Lower leg skin (tissue), 3 donors: ENCODE measurements around the gene NEDD4L.

Source experiments
- CTCF ChIP-seq, 3 donors: fragments of 450-650 bp; IDR thresholded peaks; one replicate each; pipeline ENCODE4 v1.5.1; 2016; ENCODE audit warnings: antibody characterized with exemption in 3 of 3, mild to moderate bottlenecking in 3 of 3, moderate library complexity in 2 of 3
- POLR2A ChIP-seq, 2 donors: fragments of 450-650 bp; IDR thresholded peaks; one replicate each; pipeline ENCODE4 v1.6.1; 2016 to 2017; ENCODE audit warnings: antibody characterized with exemption in 2 of 2, mild to moderate bottlenecking in 1 of 2, moderate library complexity in 1 of 2

DNA sequence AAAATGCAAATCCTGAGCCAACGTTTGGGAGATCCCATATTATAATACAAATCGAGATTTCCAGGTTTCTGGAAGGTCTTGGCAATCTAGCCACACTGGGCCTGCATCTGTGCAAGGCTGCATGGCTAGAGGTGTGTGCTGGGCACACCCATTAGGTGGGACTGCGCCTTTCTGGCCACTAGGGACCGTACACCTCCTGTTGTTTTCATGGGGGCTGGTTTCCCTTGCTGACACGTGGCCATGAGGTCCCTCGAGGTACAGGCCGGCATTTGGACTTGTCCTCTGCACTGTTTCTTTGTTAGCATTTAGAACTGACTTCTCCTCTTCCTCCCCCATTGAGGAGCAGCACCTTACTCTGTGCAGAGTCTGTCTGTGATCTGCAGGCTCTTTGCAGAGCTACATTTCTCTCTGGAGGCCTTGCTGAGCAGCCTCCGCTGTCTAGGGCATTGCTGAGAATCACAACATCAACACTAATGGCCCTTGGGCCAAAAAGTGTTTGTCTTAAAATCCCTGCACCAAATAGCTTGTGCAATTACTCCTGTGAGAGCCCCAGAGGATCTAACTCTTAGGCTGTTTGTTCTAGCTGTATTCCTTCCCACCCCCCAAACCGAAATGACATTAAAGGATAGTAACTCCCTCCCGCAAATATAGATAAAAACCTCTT lies 131.2 kb downstream of the NEDD4L start:
- TF ChIP-seq CTCF (IDR thresholded peaks at IDR 0.05) (no peak), POLR2A (IDR thresholded peaks at IDR 0.05) (no peak)
